Neural progenitor cell (in vitro differentiated cells): ENCODE results near the gene SH3TC1. TPM values are rescaled to one million over a fixed set of nuclear protein-coding genes. Genes with fewer than 3 reads are reported as not detected.

ENCODE experiments used
- DNase-seq: peaks from one replicate; pipeline ENCODE4 v3.0.0-alpha.2; 2016; ENCODE audit warnings: low spot score
- H2AFZ ChIP-seq: fragments of 200-600 bp; sonication (generic); replicated peaks from 2 replicates; pipeline ENCODE4 v1.6.1; 2016; ENCODE audit warnings: antibody characterized with exemption
- H3F3A ChIP-seq: fragments of 200-600 bp; sonication (generic); 2 replicates; pipeline ENCODE4 v1.6.1; 2016; ENCODE audit warnings: antibody characterized with exemption, low read depth
- H3K27ac ChIP-seq: fragments of 200-600 bp; sonication (generic); 2 replicates; pipeline ENCODE4 v1.5.1; 2016; ENCODE audit warnings: mild to moderate bottlenecking
- H3K27me3 ChIP-seq: fragments of 200-600 bp; sonication (generic); 2 replicates; pipeline ENCODE4 v1.6.1; 2016; ENCODE audit warnings: mild to moderate bottlenecking, moderate library complexity
- H3K36me3 ChIP-seq: fragments of 200-600 bp; sonication (generic); 2 replicates; pipeline ENCODE4 v1.5.1; 2016
- H3K4me1 ChIP-seq: fragments of 200-600 bp; sonication (generic); 2 replicates; pipeline ENCODE4 v1.6.1; 2016; ENCODE audit warnings: mixed run types
- H3K4me2 ChIP-seq: fragments of 200-600 bp; sonication (generic); 2 replicates; pipeline ENCODE4 v1.6.1; 2016
- H3K4me3 ChIP-seq: fragments of 200-600 bp; sonication (generic); 2 replicates; pipeline ENCODE4 v1.5.1; 2016
- H3K79me2 ChIP-seq: fragments of 200-600 bp; sonication (generic); 2 replicates; pipeline ENCODE4 v1.6.1; 2016; ENCODE audit warnings: low read depth
- H3K9ac ChIP-seq: fragments of 200-600 bp; sonication (generic); 2 replicates; pipeline ENCODE4 v1.6.1; 2016
- H3K9me3 ChIP-seq: fragments of 200-600 bp; sonication (generic); 2 replicates; pipeline ENCODE4 v1.5.1; 2016; ENCODE audit warnings: low read depth
- H4K20me1 ChIP-seq: fragments of 200-600 bp; sonication (generic); 2 replicates; pipeline ENCODE4 v1.6.1; 2016; ENCODE audit warnings: low read depth
- H3K27ac Mint-ChIP-seq: 3 replicates; pipeline ENCODE4 v1.8.0; 2021; ENCODE audit warnings: mixed read lengths
- H3K27me3 Mint-ChIP-seq: 2 replicates; pipeline ENCODE4 v1.8.0; 2022; ENCODE audit warnings: low read depth, mild to moderate bottlenecking, inconsistent platforms, moderate library complexity, mixed read lengths; ENCODE audit not compliant: insufficient read depth
- H3K36me3 Mint-ChIP-seq: 3 replicates; pipeline ENCODE4 v1.8.0; 2021; ENCODE audit warnings: mixed read lengths
- H3K4me1 Mint-ChIP-seq: 3 replicates; pipeline ENCODE4 v1.8.0; 2021; ENCODE audit warnings: mixed read lengths
- H3K4me3 Mint-ChIP-seq: 3 replicates; pipeline ENCODE4 v1.8.0; 2021; ENCODE audit warnings: mild to moderate bottlenecking, moderate library complexity, mixed read lengths
- H3K9me3 Mint-ChIP-seq: 3 replicates; pipeline ENCODE4 v1.8.0; 2020; ENCODE audit warnings: mixed read lengths
- CTCF ChIP-seq: fragments of 200-600 bp; sonication (generic); IDR thresholded peaks from 2 replicates; pipeline ENCODE4 v1.5.1; 2017; ENCODE audit warnings: antibody characterized with exemption, mild to moderate bottlenecking
- EZH2 ChIP-seq: fragments of 200-600 bp; sonication (generic); IDR thresholded peaks from 2 replicates; pipeline ENCODE4 v1.6.1; 2017; ENCODE audit warnings: antibody characterized with exemption, mild to moderate bottlenecking, moderate library complexity
- EZH2phosphoT487 ChIP-seq: fragments of 200-600 bp; sonication (generic); IDR thresholded peaks from 2 replicates; pipeline ENCODE4 v1.6.1; 2017; ENCODE audit warnings: antibody characterized with exemption
- total RNA-seq: library from RNA; depleted of rRNA; stranded (reverse); fragments of >200 nt; gene quantifications from 2 replicates; pipeline ENCODE4 v1.2.3, GENCODE V29; 2015; ENCODE audit warnings: low replicate concordance

The SH3TC1 gene
- total RNA-seq, 1 donor from 2014 or later = 0.22 TPM

DNA sequence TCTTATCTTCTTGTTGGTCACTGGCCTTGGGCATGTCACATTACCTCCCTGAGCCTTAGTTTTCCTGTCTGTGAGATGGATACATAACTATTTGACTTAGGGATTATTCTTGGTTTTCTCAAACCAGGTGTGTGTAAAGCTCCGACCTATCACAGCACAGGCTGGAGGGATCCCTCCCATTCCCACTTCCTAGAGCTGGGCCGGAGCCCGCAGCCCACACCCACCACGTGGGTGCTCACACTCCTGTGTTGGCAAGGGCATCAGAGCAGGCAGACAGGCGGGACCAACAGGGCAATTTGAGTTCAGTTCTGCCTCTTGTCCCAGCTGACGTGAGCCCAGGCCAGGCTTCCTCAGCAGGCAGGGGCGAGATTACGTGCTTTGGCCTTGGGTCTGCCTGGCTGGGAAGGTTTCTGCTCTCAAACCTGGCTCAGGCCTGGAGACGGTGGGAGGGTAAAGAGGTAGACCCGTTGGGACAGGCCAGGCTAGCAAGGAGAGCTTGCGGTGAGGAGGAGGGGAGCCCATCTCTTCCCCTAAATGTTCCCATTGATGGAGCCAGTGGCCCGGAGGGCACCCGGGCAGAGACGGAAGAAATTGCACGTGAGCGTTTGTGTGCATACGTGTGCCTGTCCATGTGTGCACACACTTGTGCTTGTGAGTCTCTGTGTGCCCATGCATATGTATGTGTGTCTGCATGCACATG lies 734 bp upstream of the SH3TC1 start:
- Histone ChIP-seq H3K4me2 (no peak overlapping the region), H3K4me3 (no peak overlapping the region), H3K9ac (no peak overlapping the region)

GRCh38 chr4:8199594-8200301 lies 658 bp downstream of the SH3TC1 start:
- Histone ChIP-seq H3F3A (no peaks in the 10 kb centered on the region), H3K9ac (no peak overlapping the region), H3K27me3 (no peaks in the 10 kb centered on the region), H3K4me2 (no peak overlapping the region), H2AFZ (no peak overlapping the region), H3K4me1 (no peaks in the 10 kb centered on the region), H3K4me3 (no peak overlapping the region), H3K36me3 (no peaks in the 10 kb centered on the region), H3K27ac (no peak overlapping the region), H3K9me3 (no peaks in the 10 kb centered on the region), H3K79me2 (no peaks in the 10 kb centered on the region), H4K20me1 (no peaks in the 10 kb centered on the region)
- Mint-ChIP-seq H3K36me3 (no peaks in the 10 kb centered on the region), H3K4me1 (peaks cover 17% of the 10 kb centered on the region), H3K9me3 (no peaks in the 10 kb centered on the region), H3K4me3 (no peak overlapping the region), H3K27ac (no peak overlapping the region), H3K27me3 (peaks cover 3% of the 10 kb centered on the region)
- TF ChIP-seq EZH2phosphoT487 = no peak
- no peak for TF ChIP-seq EZH2
- no peak for TF ChIP-seq CTCF
- DNase-seq = no peak

More for the DNA sequence above, 734 bp upstream of the SH3TC1 start:
- Mint-ChIP-seq H3K4me1 (peaks cover 17% of the 10 kb centered on the region), H3K9me3 (no peaks in the 10 kb centered on the region), H3K27me3 (peaks cover 2% of the 10 kb centered on the region), H3K27ac (peak overlapping the region; percentile 78), H3K4me3 (no peak overlapping the region), H3K36me3 (no peaks in the 10 kb centered on the region)
- H3K79me2 ChIP-seq = no peaks in the 10 kb centered on the region
- H2AFZ ChIP-seq = no peak overlapping the region
- no peaks in the 10 kb centered on the region for H4K20me1 ChIP-seq
- H3K36me3 ChIP-seq = no peaks in the 10 kb centered on the region
- no peaks in the 10 kb centered on the region for H3K9me3 ChIP-seq
- TF ChIP-seq EZH2phosphoT487 (no peak), CTCF (no peak), EZH2 (no peak)
- DNase-seq = no peak
- no peaks in the 10 kb centered on the region for H3K27me3 ChIP-seq
- no peaks in the 10 kb centered on the region for H3F3A ChIP-seq
- H3K27ac ChIP-seq = no peak overlapping the region
- H3K4me1 ChIP-seq = no peaks in the 10 kb centered on the region

DNA sequence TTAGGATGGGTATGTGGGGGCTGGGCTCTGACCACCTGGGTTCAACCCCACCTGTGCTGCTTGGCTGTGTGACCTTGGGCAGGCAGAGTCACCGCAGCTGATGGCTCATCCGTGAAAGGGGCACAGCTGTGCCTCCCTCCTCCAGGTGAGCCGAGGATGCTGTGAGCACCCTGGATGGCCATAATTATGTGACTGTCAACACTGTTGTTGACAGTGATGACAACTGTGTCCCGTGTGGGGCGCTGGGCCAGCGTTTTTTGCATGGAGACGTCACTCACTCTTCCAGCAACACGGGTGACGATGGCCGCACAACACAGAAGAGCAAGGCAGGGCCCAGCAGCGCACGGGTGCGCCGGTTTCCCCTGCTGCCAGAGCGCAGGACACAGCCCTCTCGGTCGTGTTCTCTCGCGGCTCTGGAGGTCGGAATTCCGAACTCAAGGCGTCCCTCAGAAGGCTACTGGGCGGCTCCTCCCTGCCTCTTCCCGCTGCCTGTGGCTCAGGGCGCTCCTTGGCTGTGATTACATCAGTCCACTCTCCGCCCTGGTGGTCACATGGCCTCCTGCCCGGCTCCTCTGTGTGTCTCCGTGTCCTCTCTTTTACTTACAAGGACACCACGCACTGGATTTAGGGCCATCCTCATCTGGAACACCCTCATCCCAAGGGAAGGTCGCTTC lies 1.3 kb downstream of the SH3TC1 start:
- TF ChIP-seq CTCF (no peak), EZH2 (no peak), EZH2phosphoT487 (no peak)
- no peak overlapping the region for H3K4me2 ChIP-seq
- no peak overlapping the region for H3K4me3 ChIP-seq
- no peak overlapping the region for H3K9ac ChIP-seq
- no peaks in the 10 kb centered on the region for H3K36me3 ChIP-seq
- H3K9me3 Mint-ChIP-seq = no peaks in the 10 kb centered on the region
- no peaks in the 10 kb centered on the region for H4K20me1 ChIP-seq
- no peak overlapping the region for H3K4me3 Mint-ChIP-seq
- peaks cover 17% of the 10 kb centered on the region for H3K4me1 Mint-ChIP-seq
- no peaks in the 10 kb centered on the region for H3F3A ChIP-seq
- H3K9me3 ChIP-seq = no peaks in the 10 kb centered on the region
- no peaks in the 10 kb centered on the region for H3K4me1 ChIP-seq
- no peak overlapping the region for H2AFZ ChIP-seq
- peak overlapping the region; percentile 60 for H3K27ac Mint-ChIP-seq
- H3K79me2 ChIP-seq = no peaks in the 10 kb centered on the region
- no peak overlapping the region for H3K27ac ChIP-seq
- H3K36me3 Mint-ChIP-seq = no peaks in the 10 kb centered on the region
- peaks cover 3% of the 10 kb centered on the region for H3K27me3 Mint-ChIP-seq
- DNase-seq = peak; percentile 18
- no peaks in the 10 kb centered on the region for H3K27me3 ChIP-seq
